HEK293 (cell line): ENCODE measurements around the gene LDLRAP1.

ENCODE experiments used
- ATF2 ChIP-seq: fragments of 450-650 bp; formaldehyde crosslinking; IDR thresholded peaks from 2 replicates; pipeline ENCODE4 v1.5.1; 2016; ENCODE audit warnings: missing biosample characterization, missing genetic modification characterization, low read depth
- CTCF ChIP-seq: fragments of 450-650 bp; formaldehyde crosslinking; IDR thresholded peaks from 2 replicates; pipeline ENCODE4 v1.5.1; 2016; ENCODE audit warnings: missing biosample characterization, missing genetic modification characterization
- SP2 ChIP-seq: fragments of 450-650 bp; formaldehyde crosslinking; IDR thresholded peaks from 2 replicates; pipeline ENCODE4 v1.5.1; 2016; ENCODE audit warnings: missing biosample characterization, missing genetic modification characterization
- ZBTB10 ChIP-seq: fragments of 450-650 bp; formaldehyde crosslinking; IDR thresholded peaks from 2 replicates; pipeline ENCODE4 v1.5.1; 2016; ENCODE audit warnings: missing biosample characterization, missing genetic modification characterization
- ZNF18 ChIP-seq: fragments of 450-650 bp; formaldehyde crosslinking; IDR thresholded peaks from 2 replicates; pipeline ENCODE4 v1.5.1; 2016; ENCODE audit warnings: missing biosample characterization, missing genetic modification characterization
- ZNF664 ChIP-seq: fragments of 450-650 bp; formaldehyde crosslinking; IDR thresholded peaks from 2 replicates; pipeline ENCODE4 v1.5.1; 2016; ENCODE audit warnings: missing biosample characterization, missing genetic modification characterization
- ZNF704 ChIP-seq: fragments of 450-650 bp; formaldehyde crosslinking; IDR thresholded peaks from 2 replicates; pipeline ENCODE4 v1.5.1; 2016; ENCODE audit warnings: missing biosample characterization, missing genetic modification characterization
- TF ChIP-seq, protein P1 (sequence below): IDR thresholded peaks from 2 replicates; pipeline ENCODE4 v1.6.1; 2011; ENCODE audit warnings: mild to moderate bottlenecking, low read depth, low read length, borderline replicate concordance

DNA sequence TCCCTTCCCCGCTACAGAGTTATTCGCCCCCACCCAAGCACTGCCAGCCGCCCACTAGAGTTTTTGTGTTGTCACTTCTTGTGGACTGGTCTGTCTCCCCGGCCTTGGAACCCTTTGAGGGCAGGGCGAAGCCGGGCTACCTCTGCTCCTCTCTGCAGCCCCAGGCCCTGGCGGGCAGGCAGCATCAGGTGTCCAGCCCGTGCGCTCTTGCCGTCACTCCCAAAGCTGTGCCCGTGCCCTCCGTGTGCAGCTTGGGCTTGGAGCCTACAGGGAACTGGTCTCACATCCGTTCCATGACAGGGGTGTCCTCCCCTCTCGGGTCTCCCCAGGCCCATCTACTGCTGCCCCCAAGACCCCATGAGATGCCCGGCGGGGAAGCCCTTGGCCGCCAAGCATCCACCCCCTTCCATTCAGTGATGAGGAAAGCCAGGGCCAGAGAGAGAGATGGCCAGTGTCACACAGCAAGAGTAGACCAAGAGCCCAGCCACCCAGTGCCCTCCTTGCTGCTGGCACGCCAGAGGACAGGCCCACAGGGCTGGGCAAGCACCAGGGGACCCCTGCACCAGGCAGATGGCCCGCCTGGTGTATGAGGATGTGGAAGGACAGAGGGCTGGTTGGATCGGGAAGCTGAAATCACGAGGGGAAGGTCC, 15.3 kb upstream of the LDLRAP1 start:
- TF ChIP-seq CTCF (tag by site-specific recombination), result no peak
- TF ChIP-seq ZNF664 (tag by site-specific recombination), result no peak
- no peak for TF ChIP-seq SP2 (tag by site-specific recombination)
- no peak for TF ChIP-seq ATF2
- TF ChIP-seq, protein P1, sequence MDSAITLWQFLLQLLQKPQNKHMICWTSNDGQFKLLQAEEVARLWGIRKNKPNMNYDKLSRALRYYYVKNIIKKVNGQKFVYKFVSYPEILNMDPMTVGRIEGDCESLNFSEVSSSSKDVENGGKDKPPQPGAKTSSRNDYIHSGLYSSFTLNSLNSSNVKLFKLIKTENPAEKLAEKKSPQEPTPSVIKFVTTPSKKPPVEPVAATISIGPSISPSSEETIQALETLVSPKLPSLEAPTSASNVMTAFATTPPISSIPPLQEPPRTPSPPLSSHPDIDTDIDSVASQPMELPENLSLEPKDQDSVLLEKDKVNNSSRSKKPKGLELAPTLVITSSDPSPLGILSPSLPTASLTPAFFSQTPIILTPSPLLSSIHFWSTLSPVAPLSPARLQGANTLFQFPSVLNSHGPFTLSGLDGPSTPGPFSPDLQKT, result no peak
- TF ChIP-seq ZBTB10 (tag by site-specific recombination), result no peak
- TF ChIP-seq ZNF704 (tag by site-specific recombination), result no peak
- TF ChIP-seq ZNF18 (tag by site-specific recombination), result no peak
